ENCODE measurements around the gene TIPARP. TPM values are rescaled to one million over a fixed set of nuclear protein-coding genes. Genes with fewer than 3 reads are reported as not detected.

Gene TIPARP
- total and polyA plus RNA-seq, 2 of the 13 experiments (the other 11 are each of a cell fraction or from before 2014, with no cell fraction given), result 7.3 to 19.7 TPM

DNA sequence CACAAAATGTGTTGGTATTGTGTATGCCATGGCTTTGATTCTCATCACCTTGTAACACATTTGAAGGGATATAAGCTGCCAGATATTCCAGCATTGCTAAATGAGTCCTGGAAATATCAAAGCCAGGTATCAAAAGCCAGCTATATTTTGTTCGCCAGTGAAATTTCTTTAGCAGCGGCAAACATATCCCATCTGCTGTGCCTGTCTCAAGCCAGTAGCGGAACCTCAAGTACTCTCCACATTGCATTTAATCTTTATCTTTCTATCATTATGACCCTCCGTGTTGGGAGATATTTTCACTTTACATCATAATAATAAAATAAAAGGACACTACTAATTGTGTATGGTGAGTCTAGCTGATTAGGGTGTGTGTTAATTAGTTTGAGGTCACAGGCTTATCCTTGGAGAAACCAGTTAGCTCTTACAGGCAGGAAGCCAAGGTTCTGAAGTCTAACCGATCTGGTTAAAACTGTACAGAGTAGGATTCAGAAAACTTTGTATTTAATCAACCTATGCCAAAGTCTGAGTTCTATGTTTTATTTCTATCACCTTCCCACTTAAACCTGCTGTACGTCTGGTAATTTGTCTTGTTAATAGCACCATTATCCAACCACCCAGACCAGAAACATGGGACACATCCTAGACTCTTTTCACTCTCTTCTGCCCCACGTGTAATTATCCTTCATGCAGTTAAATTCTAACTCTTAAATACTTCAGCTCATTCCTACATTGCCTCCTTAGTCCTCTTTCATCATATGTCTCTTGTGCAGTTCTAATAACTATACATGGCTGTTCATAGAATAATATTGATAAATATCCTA, 14.5 kb downstream of the TIPARP start:
- Histone ChIP-seq H4K20me1 (ENCODE audit: insufficient read depth, low read length) (peaks cover 8% of the 10 kb centered on the region), H3K4me2 (ENCODE audit: low read depth, low read length) (no peak overlapping the region), H3K9ac (ENCODE audit: insufficient read depth, low read depth, low read length) (no peak overlapping the region), H2AFZ (ENCODE audit: low read length) (no peak overlapping the region), H3K36me3 (replicated peaks in 1 of 2; ENCODE audit: control insufficient read depth in 1 of 2, insufficient read depth in 2 of 2, low read length in 2 of 2) (no peaks in the 10 kb centered on the region; a peak in 2 of 5 replicates), H3K27ac (ENCODE audit: extremely low read length, insufficient read depth, low read length) (no peak overlapping the region), H3K27me3 (ENCODE audit: control insufficient read depth in 1 of 2, insufficient read depth in 2 of 2, low read length in 2 of 2) (no peaks in the 10 kb centered on the region), H3K9me3 (ENCODE audit: low read length) (no peaks in the 10 kb centered on the region), H3K4me3 (replicated peaks in 1 of 3; ENCODE audit: insufficient read depth in 1 of 3, low read depth in 2 of 3, low read length in 3 of 3) (no peak overlapping the region), H3K79me2 (ENCODE audit: insufficient read depth, low read length) (peaks cover 75% of the 10 kb centered on the region), H3K4me1 (ENCODE audit: insufficient read depth, low read length) (peaks cover 49% of the 10 kb centered on the region)
- intact Hi-C loops (cut with micrococcal nuclease; ENCODE audit: unreplicated experiment) (no loop called here), in situ Hi-C loops (cut with HindIII; ENCODE audit: extremely low pct_ligation_motif_present, low pct_unique_long_range_greater_than_20kb) (no loop called here)
- no peak for DNase-seq (ENCODE audit: low spot score)
- no peak for FAIRE-seq
- ChIA-PET POLR2A (no interaction called here), CTCF (ENCODE audit: low intra/inter-chr PET ratio, low total read pairs) (no interaction called here)
- TF ChIP-seq, protein P1, sequence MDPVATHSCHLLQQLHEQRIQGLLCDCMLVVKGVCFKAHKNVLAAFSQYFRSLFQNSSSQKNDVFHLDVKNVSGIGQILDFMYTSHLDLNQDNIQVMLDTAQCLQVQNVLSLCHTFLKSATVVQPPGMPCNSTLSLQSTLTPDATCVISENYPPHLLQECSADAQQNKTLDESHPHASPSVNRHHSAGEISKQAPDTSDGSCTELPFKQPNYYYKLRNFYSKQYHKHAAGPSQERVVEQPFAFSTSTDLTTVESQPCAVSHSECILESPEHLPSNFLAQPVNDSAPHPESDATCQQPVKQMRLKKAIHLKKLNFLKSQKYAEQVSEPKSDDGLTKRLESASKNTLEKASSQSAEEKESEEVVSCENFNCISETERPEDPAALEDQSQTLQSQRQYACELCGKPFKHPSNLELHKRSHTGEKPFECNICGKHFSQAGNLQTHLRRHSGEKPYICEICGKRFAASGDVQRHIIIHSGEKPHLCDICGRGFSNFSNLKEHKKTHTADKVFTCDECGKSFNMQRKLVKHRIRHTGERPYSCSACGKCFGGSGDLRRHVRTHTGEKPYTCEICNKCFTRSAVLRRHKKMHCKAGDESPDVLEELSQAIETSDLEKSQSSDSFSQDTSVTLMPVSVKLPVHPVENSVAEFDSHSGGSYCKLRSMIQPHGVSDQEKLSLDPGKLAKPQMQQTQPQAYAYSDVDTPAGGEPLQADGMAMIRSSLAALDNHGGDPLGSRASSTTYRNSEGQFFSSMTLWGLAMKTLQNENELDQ (CRISPR knock-in tag; IDR thresholded peaks at IDR 0.05; ENCODE audit: borderline replicate concordance), result no peak
- TF ChIP-seq, protein P2, sequence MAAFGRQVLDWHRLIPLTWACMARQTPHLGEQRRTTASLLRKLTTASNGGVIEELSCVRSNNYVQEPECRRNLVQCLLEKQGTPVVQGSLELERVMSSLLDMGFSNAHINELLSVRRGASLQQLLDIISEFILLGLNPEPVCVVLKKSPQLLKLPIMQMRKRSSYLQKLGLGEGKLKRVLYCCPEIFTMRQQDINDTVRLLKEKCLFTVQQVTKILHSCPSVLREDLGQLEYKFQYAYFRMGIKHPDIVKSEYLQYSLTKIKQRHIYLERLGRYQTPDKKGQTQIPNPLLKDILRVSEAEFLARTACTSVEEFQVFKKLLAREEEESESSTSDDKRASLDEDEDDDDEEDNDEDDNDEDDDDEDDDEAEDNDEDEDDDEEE (CRISPR knock-in tag; IDR thresholded peaks at IDR 0.05), result no peak
- TF ChIP-seq ETV5 (CRISPR knock-in tag; IDR thresholded peaks at IDR 0.05; ENCODE audit: borderline replicate concordance) (no peak), GMEB1 (CRISPR knock-in tag; IDR thresholded peaks at IDR 0.05; ENCODE audit: borderline replicate concordance) (no peak), EEA1 (CRISPR knock-in tag; IDR thresholded peaks at IDR 0.05; ENCODE audit: borderline replicate concordance) (no peak), HHEX (CRISPR knock-in tag; IDR thresholded peaks at IDR 0.05) (no peak), ZFP62 (CRISPR knock-in tag; IDR thresholded peaks at IDR 0.05) (no peak), MAFF (IDR thresholded peaks at IDR 0.05; ENCODE audit: low read depth, low read length) (no peak)
- 98% methylated on average over 7 of the region's 7 CpGs for WGBS (ENCODE audit: low lambda C conversion rate)
- BruUV-seq (replicated peaks), result no TSS peak
- no peak for ATAC-seq
